GM13976 (cell line): ENCODE results near the gene VCL.
"Not testable (repeated sequence)": the region's sequence is repeated elsewhere in the genome, so short reads cannot be mapped to it uniquely, and the experiment has no call there.

Experiments
- DNase-seq: peaks from one replicate; pipeline ENCODE4 v3.0.0; 2012; ENCODE audit warnings: low spot score
- CTCF ChIP-seq: IDR thresholded peaks from 2 replicates; pipeline ENCODE4 v1.5.1; 2012; ENCODE audit warnings: borderline replicate concordance, mild to moderate bottlenecking; ENCODE audit not compliant: insufficient read depth; ENCODE audit errors: extremely low read depth, missing control alignments, control extremely low read depth
- in situ Hi-C: fragments of 300-500 bp; cut with MboI; formaldehyde crosslinking; loops from one replicate; pipeline ENCODE4 v1.12.0; 2022; ENCODE audit warnings: low sequenced_read_pairs, mixed read lengths, inconsistent platforms; ENCODE audit not compliant: unreplicated experiment

VCL gene

DNA sequence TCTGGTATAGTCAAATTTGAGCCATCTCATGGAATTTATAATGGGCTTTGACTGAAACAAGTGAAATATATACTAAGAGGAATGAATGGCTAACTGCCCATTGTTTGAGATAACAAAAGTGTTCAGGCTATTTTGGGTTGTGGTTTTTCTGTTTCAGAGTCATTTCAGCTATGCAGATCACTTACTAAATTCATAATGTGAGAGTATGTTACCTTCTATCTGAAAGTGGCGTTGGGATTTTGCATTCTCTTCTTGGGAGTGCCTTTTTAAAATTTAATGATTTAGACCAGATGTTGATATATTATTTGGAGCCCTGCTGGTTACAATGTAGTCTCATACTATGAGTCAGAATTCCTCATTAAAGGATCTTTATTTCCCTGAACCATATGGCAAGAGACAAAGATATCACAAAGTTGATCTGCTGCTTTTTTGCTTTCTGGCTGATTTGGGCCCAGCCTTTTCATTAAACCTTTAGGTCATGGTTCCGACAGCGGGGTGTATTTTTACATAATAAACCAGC, 10.4 kb downstream of the VCL start:
- in situ Hi-C loops = no loop called here
- no peak for TF ChIP-seq CTCF
- DNase-seq = peak; percentile 65

DNA sequence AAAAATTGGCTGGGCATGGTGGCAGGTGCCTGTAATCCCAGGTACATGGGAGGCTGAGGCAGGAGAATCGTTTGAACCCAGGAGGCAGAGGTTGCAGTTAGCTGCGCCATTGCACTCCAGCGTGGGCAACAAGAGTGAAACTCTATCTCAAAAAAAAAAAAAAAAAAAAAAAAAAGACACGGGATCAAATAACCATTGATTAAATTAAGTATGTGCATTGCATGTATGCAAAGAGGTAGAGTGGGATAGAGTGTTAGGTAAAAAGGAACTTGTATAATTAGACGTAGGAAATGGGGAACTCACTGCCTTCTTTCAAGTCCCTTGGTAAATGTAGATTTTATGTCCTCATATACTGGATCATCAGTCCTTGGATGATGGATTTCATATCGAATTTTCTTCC, 13.1 kb downstream of the VCL start:
- no peak for DNase-seq
- in situ Hi-C loops = no loop called here
- TF ChIP-seq CTCF = no peak

DNA sequence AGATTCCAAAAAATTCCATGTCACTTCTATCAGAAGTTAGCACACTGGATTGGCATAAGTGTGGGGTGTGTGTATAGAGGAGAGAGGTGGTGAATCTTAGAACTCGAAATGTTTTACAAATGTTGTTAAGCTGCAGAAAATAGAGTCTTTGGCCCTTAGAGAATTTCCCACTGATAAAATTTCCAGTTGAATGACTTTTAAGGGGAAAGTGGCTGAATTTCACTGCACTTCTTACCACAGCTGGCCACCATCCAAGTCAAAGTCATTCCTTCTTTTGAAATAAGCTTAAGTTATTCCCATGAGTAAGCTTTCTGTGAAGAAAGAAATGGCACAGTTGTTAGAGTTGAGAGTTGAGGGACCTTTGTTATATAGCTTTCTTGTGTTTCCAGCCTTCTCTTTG, 13.9 kb downstream of the VCL start:
- in situ Hi-C loops = no loop called here
- no peak for DNase-seq
- TF ChIP-seq CTCF = no peak

DNA sequence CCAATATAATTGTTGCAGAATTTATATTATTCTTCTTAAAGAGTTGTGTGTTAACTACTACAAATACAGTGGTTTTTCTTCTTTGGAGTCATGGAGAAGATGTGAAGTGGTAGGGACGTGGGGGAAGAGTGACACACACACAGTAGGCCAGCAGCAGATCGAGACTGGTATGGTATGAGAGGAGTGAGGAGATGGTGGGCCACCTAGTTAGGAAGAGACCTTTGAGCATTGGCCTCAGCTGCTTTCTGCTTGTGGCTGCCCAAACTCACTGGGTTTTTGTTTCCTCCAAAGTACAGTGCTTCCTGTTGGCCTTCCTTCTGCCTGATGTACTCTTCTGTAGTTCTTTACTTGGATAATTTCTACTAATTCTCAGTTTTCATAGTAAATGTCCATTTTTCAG, 14.6 kb downstream of the VCL start:
- in situ Hi-C loops = no loop called here
- no peak for TF ChIP-seq CTCF

DNA sequence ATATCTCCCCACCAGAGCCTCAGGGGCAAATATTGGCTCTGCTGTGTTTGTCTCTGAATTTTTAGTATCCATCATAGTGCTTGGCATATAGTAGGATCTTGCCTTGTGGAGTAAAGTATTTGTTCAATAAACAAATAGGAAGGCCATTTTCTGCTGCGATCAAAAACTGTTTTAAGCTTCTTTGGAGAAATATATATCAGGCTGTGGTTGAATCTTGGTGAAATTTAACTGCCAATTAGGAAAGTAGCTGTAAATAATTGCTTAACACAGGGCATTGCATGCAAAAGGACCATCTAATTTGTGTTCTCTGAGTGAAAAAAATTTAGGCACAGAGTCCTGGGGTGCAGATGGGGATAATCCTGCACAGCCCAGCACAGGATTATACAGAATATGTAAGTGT, 15.1 kb downstream of the VCL start:
- in situ Hi-C loops = no loop called here
- no peak for TF ChIP-seq CTCF
- DNase-seq = no peak

More for the DNA sequence above, 14.6 kb downstream of the VCL start:
- no peak for DNase-seq

DNA sequence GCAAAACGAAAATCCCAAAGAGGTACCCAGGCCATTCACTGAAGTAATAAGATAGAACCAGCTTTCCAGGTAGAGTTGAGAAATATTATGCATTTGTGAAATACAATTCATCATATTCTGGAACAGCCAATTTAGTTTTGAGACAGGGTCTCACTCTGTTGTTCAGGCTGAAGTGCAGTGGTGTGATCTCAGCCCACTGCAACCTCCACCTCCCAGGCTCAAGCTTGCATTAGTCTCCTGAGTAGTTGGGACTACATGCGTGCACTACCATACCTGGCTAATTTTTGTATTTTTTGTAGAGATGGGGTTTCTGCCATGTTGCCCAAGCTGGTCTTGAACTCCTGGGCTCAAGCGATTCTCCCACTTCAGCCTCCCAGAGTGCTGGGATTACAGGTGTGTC, 16.7 kb downstream of the VCL start:
- in situ Hi-C loops, DNase-seq: not testable (repeated sequence)

- TF ChIP-seq CTCF = no peak
- in situ Hi-C loops = no loop called here
- no peak for DNase-seq
These were observed 20.3 kb downstream of the VCL start for GRCh38 chr10:74018241-74018640.
